GM21528 (cell line): ENCODE data around the gene KLRC4.
"Not testable (repeated sequence)": the region's sequence is repeated elsewhere in the genome, so short reads cannot be mapped to it uniquely, and the experiment has no call there.

Source experiments
- ATAC-seq: cut with Tn5 transposase; IDR thresholded peaks from one replicate; pipeline ENCODE4 v1.9.1; 2021; ENCODE audit warnings: mild to moderate bottlenecking, moderate library complexity; ENCODE audit not compliant: unreplicated experiment, low FRiP score

KLRC4 gene

GRCh38 chr12:10409392-10409791 is at the start of gene KLRC4:
Gene KLRC4, minus strand, starts transcription at chr12:10409757. Its CDS starts 182 bp downstream, at chr12:10409575.
- no peak for ATAC-seq

GRCh38 chr12:10457760-10458159 is 48.2 kb upstream of the KLRC4 start:
- ATAC-seq = no peak

GRCh38 chr12:10456856-10457255 is 47.3 kb upstream of the KLRC4 start:
- ATAC-seq = no peak

- no peak for ATAC-seq
These were observed 46.2 kb upstream of the KLRC4 start for GRCh38 chr12:10455766-10456165.

GRCh38 chr12:10454531-10454930 is 45.0 kb upstream of the KLRC4 start:
- no peak for ATAC-seq

- ATAC-seq = no peak
These were observed 43.6 kb upstream of the KLRC4 start, which contains the start of gene KLRC1 for GRCh38 chr12:10453156-10453555. Gene KLRC1, minus strand, starts transcription at chr12:10453377. Its CDS starts 2,221 bp downstream, at chr12:10451156.

- no peak for ATAC-seq
These were observed 38.7 kb upstream of the KLRC4 start for GRCh38 chr12:10448236-10448635.

GRCh38 chr12:10446052-10446451 is 36.5 kb upstream of the KLRC4 start:
- not testable (repeated sequence) for ATAC-seq

- not testable (repeated sequence) for ATAC-seq
These were observed 31.6 kb upstream of the KLRC4 start for GRCh38 chr12:10441144-10441543.

GRCh38 chr12:10439608-10440274 is 30.2 kb upstream of the KLRC4 start:
- ATAC-seq = not testable (repeated sequence)

GRCh38 chr12:10437601-10438000 is 28.0 kb upstream of the KLRC4 start:
- not testable (repeated sequence) for ATAC-seq

- not testable (repeated sequence) for ATAC-seq
These were observed 26.3 kb upstream of the KLRC4 start, which contains the start of gene KLRC2 for GRCh38 chr12:10435816-10436215. Gene KLRC2, minus strand, starts transcription at chr12:10436010. Its CDS starts 24 bp downstream, at chr12:10435986.

GRCh38 chr12:10430623-10431022 is 21.1 kb upstream of the KLRC4 start:
- ATAC-seq = not testable (repeated sequence)

GRCh38 chr12:10425938-10426337 is 16.4 kb upstream of the KLRC4 start:
- not testable (repeated sequence) for ATAC-seq

- not testable (repeated sequence) for ATAC-seq
These were observed 14.8 kb upstream of the KLRC4 start for GRCh38 chr12:10424260-10424899.

- ATAC-seq = not testable (repeated sequence)
These were observed 12.6 kb upstream of the KLRC4 start for GRCh38 chr12:10422159-10422558.

- not testable (repeated sequence) for ATAC-seq
These were observed 10.8 kb upstream of the KLRC4 start, which contains the start of gene KLRC3 for GRCh38 chr12:10420334-10420733. Gene KLRC3, minus strand, starts transcription at chr12:10420595. Its CDS starts 45 bp downstream, at chr12:10420550.

- ATAC-seq = no peak
These were observed 715 bp downstream of the KLRC4 start for GRCh38 chr12:10408842-10409241.

- ATAC-seq = no peak
These were observed 2.8 kb downstream of the KLRC4 start for GRCh38 chr12:10406725-10407124.

- no peak for ATAC-seq
These were observed 4.3 kb downstream of the KLRC4 start for GRCh38 chr12:10405294-10405693.

- no peak for ATAC-seq
These were observed 4.8 kb downstream of the KLRC4 start for GRCh38 chr12:10404798-10405197.

- no peak for ATAC-seq
These were observed 8.7 kb downstream of the KLRC4 start for GRCh38 chr12:10400829-10401228.
